Kidney (tissue), 14 donors: ENCODE data around the gene ZNF552. TPM values are rescaled to one million over a fixed set of nuclear protein-coding genes. Genes with fewer than 3 reads are reported as not detected.
A peak's percentile ranks its signal among the peaks of the same experiment; 100 is the strongest.
"Not testable (repeated sequence)": the region's sequence is repeated elsewhere in the genome, so short reads cannot be mapped to it uniquely, and the experiment has no call there.

Experiments
- DNase-seq, 5 donors: peaks; one replicate each; pipeline ENCODE4 v3.0.0-alpha.2; 2013 to 2020
- FAIRE-seq: peaks from 2 replicates; lab custom pipeline; 2012; peaks lifted over from hg19 to GRCh38; lab: Jason Lieb, UNC
- H3K27ac ChIP-seq, 2 donors: one replicate each; pipeline ENCODE4 v1.7.0; 2013; ENCODE audit warnings: low read depth in 2 of 2, low read length in 2 of 2, inconsistent platforms in 1 of 2
- H3K27me3 ChIP-seq: one replicate; pipeline ENCODE4 v1.7.1; 2013; ENCODE audit warnings: low read length, inconsistent platforms; ENCODE audit not compliant: control insufficient read depth, insufficient read depth
- H3K36me3 ChIP-seq, 3 donors: one replicate each; pipeline versions ENCODE4 v1.7.0 to v1.7.1; 2013; ENCODE audit warnings: low read length in 3 of 3, control low read depth in 1 of 3, inconsistent platforms in 1 of 3; ENCODE audit not compliant: insufficient read depth in 3 of 3, control insufficient read depth in 2 of 3
- H3K4me1 ChIP-seq, 3 donors: one replicate each; pipeline versions ENCODE4 v1.7.0 to v1.7.1; 2013; ENCODE audit warnings: low read length in 3 of 3, inconsistent platforms in 1 of 3, low read depth in 1 of 3; ENCODE audit not compliant: control insufficient read depth in 2 of 3, insufficient read depth in 2 of 3
- H3K4me3 ChIP-seq, 3 donors: one replicate each; pipeline versions ENCODE4 v1.7.0 to v1.8.1; 2013; ENCODE audit warnings: low read length in 3 of 3, control low read depth in 1 of 3, inconsistent platforms in 1 of 3
- H3K9ac ChIP-seq, 3 donors: one replicate each; pipeline versions ENCODE4 v1.7.0 to v1.7.1; 2013; ENCODE audit warnings: low read length in 3 of 3, control low read depth in 1 of 3, inconsistent platforms in 1 of 3
- H3K9me3 ChIP-seq, 3 donors: one replicate each; pipeline versions ENCODE4 v1.7.0 to v1.7.1; 2013; ENCODE audit warnings: low read length in 3 of 3, control low read depth in 1 of 3, inconsistent platforms in 1 of 3; ENCODE audit not compliant: control insufficient read depth in 2 of 3, insufficient read depth in 1 of 3
- CTCF ChIP-seq: IDR thresholded peaks from 3 replicates; pipeline ENCODE4 v1.5.1; 2012; ENCODE audit warnings: mild to moderate bottlenecking, moderate library complexity, borderline replicate concordance; ENCODE audit not compliant: insufficient read depth; ENCODE audit errors: extremely low read depth
- intact Hi-C: fragments of 100-400 bp; cut with DNase I; formaldehyde crosslinking; loops from one replicate; pipeline ENCODE4 v1.11.1; 2022
- polyA plus RNA-seq: library from polyadenylated mRNA; stranded (reverse); fragments of 350-450 nt; fragmentation: Illumina TruSeq; extraction: RNeasy Lipid Tissue Mini Kit (QIAGEN cat#74804); gene quantifications from one replicate; pipeline ENCODE4 v1.2.3, GENCODE V29; 2014; ENCODE audit warnings: low read depth, low replicate concordance; ENCODE audit not compliant: insufficient read depth
- total RNA-seq: library from RNA; stranded (reverse); fragmentation: NEBNext Ultra II Directional; extraction: Animal tissue kit (Norgen Biotek cat#: 25700); gene quantifications from one replicate; pipeline ENCODE4 v1.2.1, GENCODE V29; 2021
- donor health status: control.
- donor health status: control.
- donor health status: control.
- donor health status: control.
- donor health status: control.
- donor health status: DM: yes; HTN: yes; CAD: no.
- donor health status: Normal renal cell carcinoma (clear cell type).

ZNF552 gene
- total and polyA plus RNA-seq, 2 donors from 2014 or later, result 10.7 to 13.8 TPM

DNA sequence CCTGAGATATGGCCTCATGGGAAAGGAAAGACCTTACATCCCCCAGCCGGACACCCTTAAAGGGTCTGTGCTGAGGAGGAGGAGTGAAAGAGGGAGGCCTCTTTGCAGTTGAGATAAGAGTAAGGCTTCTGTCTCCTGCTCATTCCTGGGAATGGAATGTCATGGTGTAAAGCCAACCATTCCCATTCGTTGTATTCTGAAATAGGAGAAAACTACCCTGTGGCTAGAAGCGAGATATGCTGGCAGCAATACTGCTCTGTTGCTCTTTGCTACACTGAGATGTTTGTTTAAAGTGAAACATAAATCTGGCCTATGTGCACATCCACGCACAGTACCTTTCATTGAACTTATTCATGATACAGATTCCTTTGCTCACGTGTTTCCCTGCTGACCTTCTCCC, 14.6 kb upstream of the ZNF552 start:
- no peak overlapping the region for H3K9ac ChIP-seq
- intact Hi-C loops, result no loop called here
- no peak for FAIRE-seq
- DNase-seq, result peak in 1 of 5 donors; percentile 37
- H3K27me3 ChIP-seq, result no peaks in the 10 kb centered on the region
- H3K27ac ChIP-seq, result no peak overlapping the region
- peaks cover 0 to 3% (median 0%) of the 10 kb centered on the region in 3 donors for H3K4me1 ChIP-seq
- no peaks in the 10 kb centered on the region for H3K9me3 ChIP-seq
- no peak for TF ChIP-seq CTCF
- no peaks in the 10 kb centered on the region for H3K36me3 ChIP-seq
- no peak overlapping the region for H3K4me3 ChIP-seq

- H3K9ac ChIP-seq, result no peak overlapping the region
- no peak overlapping the region for H3K4me3 ChIP-seq
- no peaks in the 10 kb centered on the region for H3K27me3 ChIP-seq
- H3K36me3 ChIP-seq, result no peaks in the 10 kb centered on the region
- TF ChIP-seq CTCF, result no peak
- no peak for DNase-seq
- no peaks in the 10 kb centered on the region for H3K9me3 ChIP-seq
- H3K27ac ChIP-seq, result no peak overlapping the region
- no peak for FAIRE-seq
- intact Hi-C loops, result no loop called here
- H3K4me1 ChIP-seq, result peaks cover 0 to 6% (median 3%) of the 10 kb centered on the region in 3 donors
Measured at GRCh38 chr19:57825511-57825910, 10.8 kb upstream of the ZNF552 start.

DNA sequence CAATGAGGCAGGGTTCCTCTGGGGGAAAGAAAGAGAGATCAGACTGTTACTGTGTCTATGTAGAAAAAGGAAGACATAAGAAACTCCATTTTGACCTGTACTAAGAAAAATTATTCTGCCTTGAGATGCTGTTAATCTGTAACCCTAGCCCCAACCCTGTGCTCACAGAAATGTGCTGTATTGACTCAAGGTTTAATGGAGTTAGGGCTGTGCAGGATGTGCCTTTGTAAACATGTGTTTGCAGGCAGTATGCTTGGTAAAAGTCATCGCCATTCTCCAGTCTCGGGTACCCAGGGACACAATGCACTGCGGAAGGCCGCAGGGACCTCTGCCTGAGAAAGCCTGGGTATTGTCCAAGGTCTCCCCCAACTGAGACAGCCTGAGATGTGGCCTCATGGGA, 8.9 kb upstream of the ZNF552 start:
- H3K9ac ChIP-seq, H3K27ac ChIP-seq, FAIRE-seq, H3K4me1 ChIP-seq, H3K4me3 ChIP-seq, H3K36me3 ChIP-seq, H3K9me3 ChIP-seq, H3K27me3 ChIP-seq, intact Hi-C loops, DNase-seq: not testable (repeated sequence)

DNA sequence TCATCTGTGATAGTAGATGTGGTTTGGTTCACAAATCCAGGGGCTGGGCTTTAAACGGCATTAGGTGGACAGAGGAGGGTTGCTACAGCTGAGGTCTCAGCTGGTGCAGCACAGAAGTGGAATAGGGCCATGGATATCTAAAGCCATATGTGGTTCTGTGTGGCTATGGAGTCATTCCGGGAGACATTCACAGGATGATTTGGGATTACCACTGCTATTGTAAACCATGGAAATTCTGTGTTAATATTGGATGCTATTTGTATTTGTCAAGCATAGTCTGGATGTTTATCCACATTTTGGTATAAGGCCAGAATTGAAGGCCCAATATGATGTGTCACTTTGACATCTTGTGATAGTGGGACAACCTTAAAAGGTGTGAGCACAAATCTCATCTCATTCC, 8.4 kb upstream of the ZNF552 start:
- H3K27ac ChIP-seq, H3K9me3 ChIP-seq, intact Hi-C loops, FAIRE-seq, H3K9ac ChIP-seq, H3K4me3 ChIP-seq, H3K4me1 ChIP-seq, H3K36me3 ChIP-seq, DNase-seq, H3K27me3 ChIP-seq: not testable (repeated sequence)

GRCh38 chr19:57821501-57821900, 6.8 kb upstream of the ZNF552 start:
- H3K9me3 ChIP-seq, intact Hi-C loops, H3K27ac ChIP-seq, FAIRE-seq, H3K4me3 ChIP-seq, H3K9ac ChIP-seq, H3K36me3 ChIP-seq, DNase-seq, H3K27me3 ChIP-seq, H3K4me1 ChIP-seq: not testable (repeated sequence)

DNA sequence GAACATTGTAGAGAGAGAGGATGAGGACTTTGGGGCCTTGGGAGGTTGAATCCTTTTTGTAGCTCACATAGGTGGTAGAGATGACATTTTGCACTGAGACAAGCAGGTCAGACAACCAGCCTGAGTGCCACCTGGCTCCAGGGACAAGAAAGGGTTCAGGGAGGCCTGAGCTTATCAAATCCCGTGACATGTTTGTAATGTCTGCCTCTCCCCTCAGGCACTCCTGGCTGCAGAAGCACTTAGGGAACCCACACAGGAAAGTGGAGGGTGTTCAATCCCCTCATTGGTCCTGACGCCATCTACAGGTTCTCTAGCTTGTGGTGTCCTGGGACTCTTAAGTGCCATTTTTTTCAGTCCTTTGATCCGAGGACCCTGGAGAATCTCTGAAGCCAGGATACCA, 6.4 kb upstream of the ZNF552 start:
- H3K9me3 ChIP-seq, FAIRE-seq, H3K9ac ChIP-seq, H3K27ac ChIP-seq, H3K27me3 ChIP-seq, H3K4me1 ChIP-seq, H3K4me3 ChIP-seq, intact Hi-C loops, H3K36me3 ChIP-seq, DNase-seq: not testable (repeated sequence)
